ENCODE data around the gene CFAP43. TPM values are rescaled to one million over a fixed set of nuclear protein-coding genes. Genes with fewer than 3 reads are reported as not detected.

CFAP43 gene
- total and polyA plus RNA-seq, 2 of the 8 experiments (the other 6 are each of a cell fraction or from before 2014, with no cell fraction given): 0.11 to 0.27 TPM

- DNase-seq (ENCODE audit: low read depth in 1 of 2, low spot score in 2 of 2) (no peak), FAIRE-seq (no peak)
- Histone ChIP-seq H2BK12ac (ENCODE audit: low read depth, low read length) (no peak overlapping the region), H3K18ac (ENCODE audit: extremely low read depth, low read length) (no peak overlapping the region), H2BK20ac (ENCODE audit: low read length) (no peak overlapping the region), H4K5ac (ENCODE audit: insufficient read length, low read depth, low read length) (no peak overlapping the region), H3K4me3 (ENCODE audit: extremely low read depth in 1 of 4, insufficient read depth in 2 of 4, low read depth in 3 of 4, low read length in 4 of 4) (no peak overlapping the region), H2AFZ (ENCODE audit: low read length) (no peak overlapping the region), H2BK5ac (ENCODE audit: low read depth, low read length) (no peak overlapping the region), H3K4me2 (ENCODE audit: insufficient read depth in 1 of 2, low read depth in 2 of 2, low read length in 2 of 2) (no peak overlapping the region), H4K8ac (ENCODE audit: extremely low read depth, insufficient read depth, low read length) (no peak overlapping the region), H3K4ac (replicated peaks; ENCODE audit: insufficient read length, low read depth, low read length) (no peak overlapping the region), H3K4me1 (replicated peaks in 1 of 4; ENCODE audit: control insufficient read depth in 3 of 4, insufficient read depth in 4 of 4, low read length in 3 of 4) (peaks cover 0 to 2% (median 0%) of the 10 kb centered on the region in 4 experiments; a peak in 1 of 7 replicates), H3K27ac (ENCODE audit: low read depth, low read length) (no peak overlapping the region), H2BK15ac (ENCODE audit: low read length) (no peak overlapping the region), H3K56ac (replicated peaks; ENCODE audit: insufficient read length, low read depth, low read length) (no peak overlapping the region), H3K23ac (ENCODE audit: insufficient read length) (no peak overlapping the region), H3K79me2 (ENCODE audit: control insufficient read depth in 1 of 2, insufficient read depth in 2 of 2, low read length in 2 of 2) (no peaks in the 10 kb centered on the region), H3K9ac (replicated peaks in 1 of 4; ENCODE audit: extremely low read depth in 1 of 4, low read depth in 3 of 4, low read length in 3 of 4) (no peak overlapping the region), H4K20me1 (replicated peaks in 1 of 2; ENCODE audit: control insufficient read depth in 1 of 2, insufficient read depth in 2 of 2, low read length in 2 of 2) (no peaks in the 10 kb centered on the region), H4K91ac (replicated peaks; ENCODE audit: insufficient read length, low read length) (no peak overlapping the region), H3K9me3 (ENCODE audit: insufficient read depth in 2 of 2, low read depth in 1 of 2, low read length in 1 of 2) (no peaks in the 10 kb centered on the region), H3K79me1 (ENCODE audit: low read depth, low read length) (no peaks in the 10 kb centered on the region), H3K23me2 (ENCODE audit: low read depth, low read length) (no peaks in the 10 kb centered on the region), H3K14ac (ENCODE audit: insufficient read length) (no peak overlapping the region), H2AK5ac (ENCODE audit: low read depth, low read length) (no peak overlapping the region), H3K36me3 (ENCODE audit: control insufficient read depth in 2 of 4, insufficient read depth in 4 of 4, low read length in 3 of 4) (no peaks in the 10 kb centered on the region), H3K27me3 (replicated peaks in 1 of 4; ENCODE audit: control insufficient read depth in 3 of 4, extremely low read depth in 1 of 4, insufficient read depth in 3 of 4, low read length in 3 of 4) (no peaks in the 10 kb centered on the region), H2BK120ac (replicated peaks; ENCODE audit: low read depth, low read length) (no peak overlapping the region)
- WGBS, 2 experiments (ENCODE audit: extremely low coverage in 1 of 2, insufficient coverage in 1 of 2, insufficient read length in 1 of 2, insufficient replicate concordance in 2 of 2, low coverage in 1 of 2, low lambda C conversion rate in 2 of 2, missing lambda C conversion rate in 1 of 2): 0% methylated on average over 1 of the region's 1 CpG; no CpG with 5 or more reads in 1 of the 2 experiments
- ChIA-PET POLR2A (ENCODE audit: partially characterized antibody) (interaction anchor here (0.6 to 1.5 kb wide), 2 partner anchors 17 to 27 kb away, joined by 3 to 4 read pairs; partner anchors contain the start of gene SFR1), CTCF (ENCODE audit: partially characterized antibody) (interaction anchor here (0.7 to 1.8 kb wide), 4 partner anchors 11 to 183 kb away, joined by 3 to 6 read pairs (median 4); partner anchors contain the start of gene SFR1)
- TF ChIP-seq TEAD4 (IDR thresholded peaks at IDR 0.05; ENCODE audit: low read depth, low read length) (no peak), ASH2L (IDR thresholded peaks at IDR 0.05; ENCODE audit: low read length) (no peak), EP300 (IDR thresholded peaks at IDR 0.05; ENCODE audit: borderline replicate concordance in 1 of 2, low read depth in 2 of 2, low read length in 2 of 2) (no peak), KDM4A (IDR thresholded peaks at IDR 0.05; ENCODE audit: low read depth, low read length, severe bottlenecking) (no peak), MAFK (IDR thresholded peaks at IDR 0.05; ENCODE audit: low read depth, low read length) (no peak), TCF12 (IDR thresholded peaks at IDR 0.05; ENCODE audit: low read depth, low read length) (no peak)
Observed at GRCh38 chr10:104104418-104104817, 127.7 kb downstream of the CFAP43 start.

Measured in H1 (cell line).